ENCODE measurements around the gene SMCHD1. TPM values are rescaled to one million over a fixed set of nuclear protein-coding genes. Genes with fewer than 3 reads are reported as not detected.

Gene SMCHD1
- total and polyA plus RNA-seq, 2 experiments from 2014 or later: 7.7 to 39.0 TPM

DNA sequence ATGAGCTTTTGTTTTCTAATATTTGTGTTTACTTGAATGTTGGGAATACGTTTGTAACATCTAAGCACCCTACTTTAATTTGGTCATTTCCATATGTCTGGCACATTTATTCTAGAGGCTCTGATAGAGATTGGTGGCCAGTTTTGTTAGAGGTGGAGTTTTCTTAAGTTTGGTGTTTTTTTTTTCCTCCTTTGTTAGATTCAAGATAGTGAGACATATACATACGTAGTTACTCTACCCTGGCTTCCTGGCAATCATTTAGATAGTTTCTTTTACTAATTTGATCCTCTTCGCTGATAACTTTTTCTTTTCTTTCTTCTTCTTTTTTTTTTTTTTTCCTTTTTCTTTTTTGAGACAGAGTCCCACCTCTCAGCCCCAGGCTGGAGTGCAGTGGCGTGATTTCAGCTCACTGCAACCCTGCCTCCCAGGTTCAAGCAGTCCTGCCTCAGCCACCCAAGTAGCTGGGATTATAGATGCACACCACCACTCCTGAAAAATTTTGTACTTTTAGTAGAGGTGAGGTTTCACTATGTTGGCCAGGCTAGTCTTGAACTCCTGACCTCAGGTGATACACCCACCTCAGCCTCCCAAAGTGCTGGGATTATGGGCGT, 26.6 kb downstream of the SMCHD1 start:
- TF ChIP-seq EZH2phosphoT487 (IDR thresholded peaks at IDR 0.05; ENCODE audit: unreplicated experiment): no peak
- TF ChIP-seq POLR2AphosphoS5 (IDR thresholded peaks at IDR 0.05; ENCODE audit: low read depth): no peak
- no peak for TF ChIP-seq EZH2 (IDR thresholded peaks at IDR 0.05; ENCODE audit: low read depth, unreplicated experiment)
- TF ChIP-seq ZNF114 (CRISPR knock-in tag; IDR thresholded peaks at IDR 0.05): no peak
- no peak for TF ChIP-seq JUNB (IDR thresholded peaks at IDR 0.05; ENCODE audit: unreplicated experiment)
- TF ChIP-seq CREB1 (CRISPR knock-in tag; IDR thresholded peaks at IDR 0.05; ENCODE audit: low read depth): no peak
- no peak for TF ChIP-seq NANOG (IDR thresholded peaks at IDR 0.05; ENCODE audit: borderline replicate concordance)
- TF ChIP-seq, protein P1, sequence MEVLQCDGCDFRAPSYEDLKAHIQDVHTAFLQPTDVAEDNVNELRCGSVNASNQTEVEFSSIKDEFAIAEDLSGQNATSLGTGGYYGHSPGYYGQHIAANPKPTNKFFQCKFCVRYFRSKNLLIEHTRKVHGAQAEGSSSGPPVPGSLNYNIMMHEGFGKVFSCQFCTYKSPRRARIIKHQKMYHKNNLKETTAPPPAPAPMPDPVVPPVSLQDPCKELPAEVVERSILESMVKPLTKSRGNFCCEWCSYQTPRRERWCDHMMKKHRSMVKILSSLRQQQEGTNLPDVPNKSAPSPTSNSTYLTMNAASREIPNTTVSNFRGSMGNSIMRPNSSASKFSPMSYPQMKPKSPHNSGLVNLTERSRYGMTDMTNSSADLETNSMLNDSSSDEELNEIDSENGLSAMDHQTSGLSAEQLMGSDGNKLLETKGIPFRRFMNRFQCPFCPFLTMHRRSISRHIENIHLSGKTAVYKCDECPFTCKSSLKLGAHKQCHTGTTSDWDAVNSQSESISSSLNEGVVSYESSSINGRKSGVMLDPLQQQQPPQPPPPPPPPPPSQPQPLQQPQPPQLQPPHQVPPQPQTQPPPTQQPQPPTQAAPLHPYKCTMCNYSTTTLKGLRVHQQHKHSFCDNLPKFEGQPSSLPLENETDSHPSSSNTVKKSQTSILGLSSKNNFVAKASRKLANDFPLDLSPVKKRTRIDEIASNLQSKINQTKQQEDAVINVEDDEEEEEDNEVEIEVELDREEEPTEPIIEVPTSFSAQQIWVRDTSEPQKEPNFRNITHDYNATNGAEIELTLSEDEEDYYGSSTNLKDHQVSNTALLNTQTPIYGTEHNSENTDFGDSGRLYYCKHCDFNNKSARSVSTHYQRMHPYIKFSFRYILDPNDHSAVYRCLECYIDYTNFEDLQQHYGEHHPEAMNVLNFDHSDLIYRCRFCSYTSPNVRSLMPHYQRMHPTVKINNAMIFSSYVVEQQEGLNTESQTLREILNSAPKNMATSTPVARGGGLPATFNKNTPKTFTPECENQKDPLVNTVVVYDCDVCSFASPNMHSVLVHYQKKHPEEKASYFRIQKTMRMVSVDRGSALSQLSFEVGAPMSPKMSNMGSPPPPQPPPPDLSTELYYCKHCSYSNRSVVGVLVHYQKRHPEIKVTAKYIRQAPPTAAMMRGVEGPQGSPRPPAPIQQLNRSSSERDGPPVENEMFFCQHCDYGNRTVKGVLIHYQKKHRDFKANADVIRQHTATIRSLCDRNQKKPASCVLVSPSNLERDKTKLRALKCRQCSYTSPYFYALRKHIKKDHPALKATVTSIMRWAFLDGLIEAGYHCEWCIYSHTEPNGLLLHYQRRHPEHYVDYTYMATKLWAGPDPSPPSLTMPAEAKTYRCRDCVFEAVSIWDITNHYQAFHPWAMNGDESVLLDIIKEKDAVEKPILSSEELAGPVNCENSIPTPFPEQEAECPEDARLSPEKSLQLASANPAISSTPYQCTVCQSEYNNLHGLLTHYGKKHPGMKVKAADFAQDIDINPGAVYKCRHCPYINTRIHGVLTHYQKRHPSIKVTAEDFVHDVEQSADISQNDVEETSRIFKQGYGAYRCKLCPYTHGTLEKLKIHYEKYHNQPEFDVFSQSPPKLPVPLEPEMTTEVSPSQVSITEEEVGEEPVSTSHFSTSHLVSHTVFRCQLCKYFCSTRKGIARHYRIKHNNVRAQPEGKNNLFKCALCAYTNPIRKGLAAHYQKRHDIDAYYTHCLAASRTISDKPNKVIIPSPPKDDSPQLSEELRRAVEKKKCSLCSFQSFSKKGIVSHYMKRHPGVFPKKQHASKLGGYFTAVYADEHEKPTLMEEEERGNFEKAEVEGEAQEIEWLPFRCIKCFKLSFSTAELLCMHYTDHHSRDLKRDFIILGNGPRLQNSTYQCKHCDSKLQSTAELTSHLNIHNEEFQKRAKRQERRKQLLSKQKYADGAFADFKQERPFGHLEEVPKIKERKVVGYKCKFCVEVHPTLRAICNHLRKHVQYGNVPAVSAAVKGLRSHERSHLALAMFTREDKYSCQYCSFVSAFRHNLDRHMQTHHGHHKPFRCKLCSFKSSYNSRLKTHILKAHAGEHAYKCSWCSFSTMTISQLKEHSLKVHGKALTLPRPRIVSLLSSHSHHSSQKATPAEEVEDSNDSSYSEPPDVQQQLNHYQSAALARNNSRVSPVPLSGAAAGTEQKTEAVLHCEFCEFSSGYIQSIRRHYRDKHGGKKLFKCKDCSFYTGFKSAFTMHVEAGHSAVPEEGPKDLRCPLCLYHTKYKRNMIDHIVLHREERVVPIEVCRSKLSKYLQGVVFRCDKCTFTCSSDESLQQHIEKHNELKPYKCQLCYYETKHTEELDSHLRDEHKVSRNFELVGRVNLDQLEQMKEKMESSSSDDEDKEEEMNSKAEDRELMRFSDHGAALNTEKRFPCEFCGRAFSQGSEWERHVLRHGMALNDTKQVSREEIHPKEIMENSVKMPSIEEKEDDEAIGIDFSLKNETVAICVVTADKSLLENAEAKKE (CRISPR knock-in tag; IDR thresholded peaks at IDR 0.05): no peak
- Histone ChIP-seq H3K27me3 (ENCODE audit: insufficient read depth) (no peaks in the 10 kb centered on the region), H3K4me1 (ENCODE audit: insufficient read depth) (no peaks in the 10 kb centered on the region), H4K20me1 (replicated peaks; ENCODE audit: insufficient read depth) (0 out of 2 replicates have a peak, but pooled peaks cover 7% of the 10 kb centered on the region), H3K27ac (ENCODE audit: low read depth) (no peak overlapping the region), H2AFZ (no peak overlapping the region), H3K36me3 (ENCODE audit: insufficient read depth) (0 out of 2 replicates have a peak, but pooled peaks cover 6% of the 10 kb centered on the region), H3K9me2 (ENCODE audit: insufficient read depth) (no peaks in the 10 kb centered on the region), H3K4me3 (no peak overlapping the region), H3K79me2 (replicated peaks; ENCODE audit: insufficient read depth) (peaks cover 12% of the 10 kb centered on the region), H3F3A (replicated peaks; ENCODE audit: low read depth) (no peaks in the 10 kb centered on the region), H3K4me2 (no peak overlapping the region)
- Mint-ChIP-seq H3K4me3 (no peak overlapping the region), H3K9me3 (peaks cover 5% of the 10 kb centered on the region; the same call in 1 of the 3 replicates), H3K4me1 (no peaks in the 10 kb centered on the region), H3K27ac (no peak overlapping the region), H3K36me3 (ENCODE audit: low read depth) (peaks cover 48% of the 10 kb centered on the region), H3K27me3 (ENCODE audit: insufficient read depth, low read depth, poor library complexity) (no peaks in the 10 kb centered on the region)
- ATAC-seq (no peak), DNase-seq (ENCODE audit: low spot score) (no peak)
